ENCODE measurements around the gene LDLRAD4.

Gene LDLRAD4

GRCh38 chr18:13279181-13280069 lies 60.9 kb downstream of the LDLRAD4 start:
- Histone ChIP-seq H3K4me2 (ENCODE audit: insufficient read depth, low read length) (no peak overlapping the region), H3K9me3 (ENCODE audit: insufficient read depth, low read length, severe bottlenecking) (no peaks in the 10 kb centered on the region), H2AFZ (ENCODE audit: low read depth, low read length) (no peak overlapping the region), H3K27me3 (ENCODE audit: insufficient read depth, low read length, poor library complexity) (no peaks in the 10 kb centered on the region), H3K4me1 (ENCODE audit: insufficient read depth, low read length) (no peaks in the 10 kb centered on the region), H3K4me3 (ENCODE audit: low read depth in 1 of 2, low read length in 2 of 2) (no peak overlapping the region), H4K20me1 (ENCODE audit: insufficient read depth, low read length) (peaks cover 10% of the 10 kb centered on the region; the same call in 1 of the 2 replicates), H3K27ac (ENCODE audit: low read length) (no peak overlapping the region), H3K9ac (ENCODE audit: low read depth, low read length) (no peak overlapping the region), H3K36me3 (ENCODE audit: insufficient read depth, low read length) (peaks cover 39% of the 10 kb centered on the region), H3K79me2 (ENCODE audit: insufficient read depth, low read length) (peaks cover 27% of the 10 kb centered on the region)
- no peak for DNase-seq
- ATAC-seq (ENCODE audit: insufficient read depth, low read depth): no peak
- no peak for TF ChIP-seq EZH2 (IDR thresholded peaks at IDR 0.05; ENCODE audit: borderline replicate concordance, low read depth, low read length, severe bottlenecking)
- no peak for TF ChIP-seq CTCF (IDR thresholded peaks at IDR 0.05; ENCODE audit: borderline replicate concordance, extremely low read depth, low read length, poor library complexity, severe bottlenecking)

GRCh38 chr18:13280070-13280795 lies 61.7 kb downstream of the LDLRAD4 start:
- Histone ChIP-seq H3K27ac (ENCODE audit: low read length) (no peak overlapping the region), H3K4me3 (ENCODE audit: low read depth in 1 of 2, low read length in 2 of 2) (no peak overlapping the region), H3K4me2 (ENCODE audit: insufficient read depth, low read length) (no peak overlapping the region), H3K4me1 (ENCODE audit: insufficient read depth, low read length) (no peaks in the 10 kb centered on the region), H3K9ac (ENCODE audit: low read depth, low read length) (no peak overlapping the region), H3K79me2 (ENCODE audit: insufficient read depth, low read length) (peaks cover 21% of the 10 kb centered on the region), H3K9me3 (ENCODE audit: insufficient read depth, low read length, severe bottlenecking) (no peaks in the 10 kb centered on the region), H3K36me3 (ENCODE audit: insufficient read depth, low read length) (peaks cover 39% of the 10 kb centered on the region), H3K27me3 (ENCODE audit: insufficient read depth, low read length, poor library complexity) (no peaks in the 10 kb centered on the region), H4K20me1 (ENCODE audit: insufficient read depth, low read length) (peaks cover 10% of the 10 kb centered on the region), H2AFZ (ENCODE audit: low read depth, low read length) (no peak overlapping the region)
- DNase-seq (no peak), ATAC-seq (ENCODE audit: insufficient read depth, low read depth) (no peak)
- TF ChIP-seq CTCF (IDR thresholded peaks at IDR 0.05; ENCODE audit: borderline replicate concordance, extremely low read depth, low read length, poor library complexity, severe bottlenecking) (no peak), EZH2 (IDR thresholded peaks at IDR 0.05; ENCODE audit: borderline replicate concordance, low read depth, low read length, severe bottlenecking) (no peak)

- Histone ChIP-seq H3K27me3 (ENCODE audit: insufficient read depth, low read length, poor library complexity) (no peaks in the 10 kb centered on the region), H4K20me1 (ENCODE audit: insufficient read depth, low read length) (peaks cover 9% of the 10 kb centered on the region), H3K4me3 (ENCODE audit: low read depth in 1 of 2, low read length in 2 of 2) (no peak overlapping the region), H2AFZ (ENCODE audit: low read depth, low read length) (no peak overlapping the region), H3K4me1 (ENCODE audit: insufficient read depth, low read length) (no peaks in the 10 kb centered on the region), H3K27ac (ENCODE audit: low read length) (no peak overlapping the region), H3K9ac (ENCODE audit: low read depth, low read length) (no peak overlapping the region), H3K4me2 (ENCODE audit: insufficient read depth, low read length) (no peak overlapping the region), H3K9me3 (ENCODE audit: insufficient read depth, low read length, severe bottlenecking) (no peaks in the 10 kb centered on the region), H3K36me3 (ENCODE audit: insufficient read depth, low read length) (peaks cover 39% of the 10 kb centered on the region), H3K79me2 (ENCODE audit: insufficient read depth, low read length) (peaks cover 11% of the 10 kb centered on the region)
- TF ChIP-seq CTCF (IDR thresholded peaks at IDR 0.05; ENCODE audit: borderline replicate concordance, extremely low read depth, low read length, poor library complexity, severe bottlenecking) (no peak), EZH2 (IDR thresholded peaks at IDR 0.05; ENCODE audit: borderline replicate concordance, low read depth, low read length, severe bottlenecking) (no peak)
- ATAC-seq (ENCODE audit: insufficient read depth, low read depth) (no peak), DNase-seq (no peak)
Measured at GRCh38 chr18:13281406-13281805, 62.8 kb downstream of the LDLRAD4 start.

All from DND-41 (cell line).